GM12865 (cell line): ENCODE data around the gene ORM1.

Experiments
- DNase-seq: peaks from one replicate; pipeline ENCODE4 v3.0.0; 2010; ENCODE audit warnings: low read depth
- H3K4me3 ChIP-seq: 2 replicates; pipeline ENCODE4 v1.5.1; 2011; ENCODE audit warnings: mild to moderate bottlenecking, low read depth, low read length, control low read depth
- TF ChIP-seq, protein P1 (sequence below): IDR thresholded peaks from 2 replicates; pipeline ENCODE4 v1.5.1; 2011; ENCODE audit warnings: low read length, control low read depth, low read depth, inconsistent platforms; ENCODE audit not compliant: insufficient read depth; ENCODE audit errors: missing control alignments

Gene ORM1

GRCh38 chr9:114282926-114283325 is 40.0 kb upstream of the ORM1 start:
- TF ChIP-seq, protein P1, sequence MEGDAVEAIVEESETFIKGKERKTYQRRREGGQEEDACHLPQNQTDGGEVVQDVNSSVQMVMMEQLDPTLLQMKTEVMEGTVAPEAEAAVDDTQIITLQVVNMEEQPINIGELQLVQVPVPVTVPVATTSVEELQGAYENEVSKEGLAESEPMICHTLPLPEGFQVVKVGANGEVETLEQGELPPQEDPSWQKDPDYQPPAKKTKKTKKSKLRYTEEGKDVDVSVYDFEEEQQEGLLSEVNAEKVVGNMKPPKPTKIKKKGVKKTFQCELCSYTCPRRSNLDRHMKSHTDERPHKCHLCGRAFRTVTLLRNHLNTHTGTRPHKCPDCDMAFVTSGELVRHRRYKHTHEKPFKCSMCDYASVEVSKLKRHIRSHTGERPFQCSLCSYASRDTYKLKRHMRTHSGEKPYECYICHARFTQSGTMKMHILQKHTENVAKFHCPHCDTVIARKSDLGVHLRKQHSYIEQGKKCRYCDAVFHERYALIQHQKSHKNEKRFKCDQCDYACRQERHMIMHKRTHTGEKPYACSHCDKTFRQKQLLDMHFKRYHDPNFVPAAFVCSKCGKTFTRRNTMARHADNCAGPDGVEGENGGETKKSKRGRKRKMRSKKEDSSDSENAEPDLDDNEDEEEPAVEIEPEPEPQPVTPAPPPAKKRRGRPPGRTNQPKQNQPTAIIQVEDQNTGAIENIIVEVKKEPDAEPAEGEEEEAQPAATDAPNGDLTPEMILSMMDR, result no peak
- DNase-seq, result no peak

DNA sequence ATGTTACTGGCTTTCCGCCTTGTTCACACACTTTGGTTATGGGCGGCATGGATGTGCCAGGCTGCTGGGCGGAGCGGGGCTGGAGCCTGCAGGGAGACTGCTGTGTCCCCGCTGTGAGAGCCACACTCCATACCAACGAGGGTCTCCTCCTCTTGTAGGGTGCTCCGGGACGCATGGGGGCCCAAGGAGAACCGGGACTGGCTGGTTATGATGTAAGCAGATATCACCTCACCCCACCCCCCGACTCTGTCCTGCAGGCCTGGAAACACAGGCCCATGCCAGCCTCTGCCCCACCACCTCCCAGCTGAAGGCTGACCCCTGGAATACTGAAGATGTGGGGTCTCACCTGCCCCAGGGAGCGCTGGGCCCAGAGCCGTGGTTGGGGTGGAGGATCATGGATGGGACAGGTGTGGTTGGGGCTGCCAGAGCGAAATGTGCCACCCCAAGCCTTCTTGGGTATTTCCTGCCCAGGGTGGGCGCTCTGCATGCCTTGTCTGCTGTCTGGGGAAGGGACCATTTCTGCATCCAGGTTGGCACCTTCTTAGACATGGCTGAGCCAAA is 39.3 kb upstream of the ORM1 start:
- DNase-seq, result no peak
- TF ChIP-seq, protein P1, result no peak
- no peak overlapping the region for H3K4me3 ChIP-seq

More at GRCh38 chr9:114282926-114283325, 40.0 kb upstream of the ORM1 start:
- no peak overlapping the region for H3K4me3 ChIP-seq

- no peak for DNase-seq
- TF ChIP-seq, protein P1, result no peak
- no peak overlapping the region for H3K4me3 ChIP-seq
Observed at GRCh38 chr9:114284316-114285060, 38.4 kb upstream of the ORM1 start.

- DNase-seq, result no peak
- no peak overlapping the region for H3K4me3 ChIP-seq
- TF ChIP-seq, protein P1, result no peak
Observed at GRCh38 chr9:114285166-114285867, 37.6 kb upstream of the ORM1 start.

DNA sequence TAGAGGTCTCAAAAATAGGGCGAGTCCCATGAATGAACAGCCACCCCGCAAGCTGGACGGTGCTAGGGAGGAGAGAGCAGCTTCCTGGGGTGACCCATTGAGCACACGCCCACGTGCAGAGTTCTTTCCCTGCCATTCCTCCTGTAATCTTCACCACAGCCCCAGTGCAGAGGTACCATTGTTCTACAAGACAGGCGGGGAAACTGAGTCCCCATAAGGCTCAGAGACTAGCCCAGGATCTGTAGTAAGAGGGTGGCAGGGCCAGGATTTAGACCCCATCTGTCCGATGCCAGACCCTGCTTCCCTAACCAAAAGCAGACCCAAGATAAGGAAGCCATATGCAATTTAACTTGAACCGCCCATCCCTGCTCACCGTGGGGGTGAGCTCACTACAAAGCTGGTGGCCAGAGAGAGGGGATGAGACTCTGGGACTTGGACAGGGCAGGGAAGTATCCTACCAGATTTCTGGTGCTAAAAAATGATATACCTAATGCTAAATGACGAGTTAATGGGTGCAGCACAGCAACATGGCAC is 36.7 kb upstream of the ORM1 start:
- no peak for DNase-seq
- no peak overlapping the region for H3K4me3 ChIP-seq
- TF ChIP-seq, protein P1, result no peak

DNA sequence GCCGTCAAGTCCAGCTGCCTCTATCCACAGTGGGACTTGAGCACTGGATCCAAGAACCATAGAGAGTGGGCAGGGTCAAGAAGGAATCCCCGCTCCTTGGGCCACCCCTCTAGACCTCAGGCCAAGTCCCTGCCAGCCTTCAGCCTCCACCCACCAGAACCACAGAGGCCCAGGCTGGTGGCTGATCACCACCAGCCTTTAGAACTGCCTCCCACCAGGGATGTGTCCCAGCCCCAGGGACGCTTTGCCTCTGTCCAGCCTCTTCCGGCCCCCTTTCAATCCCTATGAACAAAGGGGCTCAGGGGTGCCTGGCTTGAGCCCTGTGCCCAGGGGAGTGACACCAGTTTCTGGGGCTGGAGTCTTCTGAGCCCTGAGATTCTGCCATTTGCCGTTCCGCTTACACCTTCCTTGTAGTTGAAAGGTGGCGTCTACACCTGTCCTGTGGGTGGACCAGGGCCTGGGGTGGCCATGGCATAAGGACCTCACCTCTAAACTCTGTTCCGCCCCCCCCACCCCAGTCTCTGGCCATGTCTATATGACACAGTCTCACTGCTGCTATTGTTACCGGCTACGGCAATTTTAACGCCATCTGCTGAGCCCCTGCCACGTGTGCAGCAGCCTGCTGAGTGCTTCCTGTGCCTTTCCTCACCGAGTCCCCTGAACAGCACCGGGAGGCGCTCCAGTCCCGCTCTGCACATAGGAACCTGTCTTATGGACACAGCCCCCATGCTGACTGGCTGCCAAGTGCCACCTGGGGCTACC is 35.7 kb upstream of the ORM1 start:
- DNase-seq, result no peak
- TF ChIP-seq, protein P1, result no peak
- no peak overlapping the region for H3K4me3 ChIP-seq
